ENCODE results near the gene ARID3C.

Gene ARID3C

DNA sequence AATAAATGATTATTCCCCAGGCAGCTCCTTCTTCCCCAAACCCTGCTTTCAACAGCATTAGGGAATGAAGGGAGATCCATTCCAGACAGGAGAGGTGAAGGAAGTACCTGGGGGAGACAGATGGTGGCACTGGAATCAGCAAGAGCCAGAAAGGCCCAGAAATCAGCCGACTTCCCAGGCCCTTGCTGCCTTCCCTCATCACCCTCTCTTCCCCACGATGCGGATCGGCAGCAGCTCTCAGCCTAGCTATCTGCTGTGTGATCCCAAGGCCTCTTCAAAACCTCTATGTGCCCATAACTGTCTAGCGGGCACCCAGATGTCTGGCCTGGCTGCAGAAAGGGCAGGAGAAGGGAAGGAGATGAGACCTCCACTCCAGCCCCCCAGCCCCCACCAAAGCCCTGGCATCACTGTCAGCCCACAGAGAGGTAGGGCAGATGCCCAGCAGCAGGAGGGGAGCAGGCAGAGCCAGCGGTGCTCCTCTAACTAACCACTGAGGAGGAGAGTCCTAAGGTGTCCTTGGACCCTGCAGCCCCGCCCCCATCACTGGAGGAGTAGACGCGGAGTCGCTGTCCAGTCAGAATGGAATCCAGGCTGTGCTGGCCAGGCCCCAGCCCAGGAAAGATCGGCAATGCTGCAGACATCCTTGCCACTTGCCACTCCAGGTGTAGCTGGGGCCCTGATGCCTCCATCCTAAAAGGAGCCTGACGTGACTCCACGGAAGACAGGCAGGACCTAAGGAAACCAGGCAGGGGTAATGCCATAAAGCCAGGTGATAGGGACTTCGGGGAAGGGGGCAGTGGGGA, 52.1 kb downstream of the ARID3C start:
- no peak for DNase-seq

DNA sequence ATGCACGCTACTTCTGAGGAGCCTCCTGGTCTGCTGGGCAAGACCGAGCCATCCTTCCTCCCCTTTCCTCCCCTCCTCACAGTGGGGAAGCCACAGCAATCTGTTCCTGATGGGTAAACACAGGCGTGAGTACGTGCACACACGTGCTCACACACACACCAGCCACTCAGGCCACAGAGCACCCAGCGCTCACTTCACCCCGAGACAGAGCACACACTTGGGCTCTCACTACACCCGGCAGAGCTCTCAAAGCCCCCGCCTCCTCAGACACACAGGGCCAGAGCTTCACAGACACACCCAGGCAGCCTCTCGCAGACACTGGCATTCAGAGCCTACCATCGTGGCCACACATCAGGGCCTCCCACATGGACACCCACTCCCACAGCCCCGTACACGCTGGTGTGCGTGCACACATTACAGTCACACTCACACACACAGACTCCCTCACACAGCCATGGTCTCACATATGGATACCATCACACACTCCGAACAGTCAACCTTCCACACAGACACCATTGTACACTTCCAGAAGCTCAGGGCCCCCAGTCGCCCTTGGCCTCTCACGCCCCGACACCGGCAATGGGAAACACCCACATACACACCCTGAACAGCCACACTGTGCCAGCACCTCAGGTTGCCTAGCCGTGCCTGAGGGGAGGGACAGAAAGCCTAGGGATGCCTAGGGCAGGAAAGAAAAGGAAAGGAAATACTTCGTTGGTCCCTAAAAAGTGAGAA, 52.8 kb downstream of the ARID3C start:
- no peak for DNase-seq

DNA sequence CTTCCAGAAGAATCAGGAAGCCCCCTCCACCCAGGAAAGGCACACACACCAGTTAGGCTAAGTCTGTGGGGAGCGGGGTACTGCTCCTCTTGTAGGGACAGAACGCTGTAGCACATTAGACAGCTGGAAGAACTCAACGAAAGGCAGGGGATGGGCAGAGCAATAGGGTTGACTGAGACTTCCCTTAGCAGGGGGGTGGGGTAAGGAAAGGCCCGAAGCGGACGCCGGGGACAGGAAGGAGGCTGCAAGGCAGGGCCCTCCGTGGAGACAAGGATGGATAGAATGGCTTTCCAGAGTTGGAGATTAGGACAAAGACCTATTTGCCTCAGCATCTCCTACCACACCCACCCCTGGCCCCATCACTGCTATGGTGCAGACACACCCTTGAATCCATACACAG, 53.6 kb downstream of the ARID3C start:
- DNase-seq: no peak

DNA sequence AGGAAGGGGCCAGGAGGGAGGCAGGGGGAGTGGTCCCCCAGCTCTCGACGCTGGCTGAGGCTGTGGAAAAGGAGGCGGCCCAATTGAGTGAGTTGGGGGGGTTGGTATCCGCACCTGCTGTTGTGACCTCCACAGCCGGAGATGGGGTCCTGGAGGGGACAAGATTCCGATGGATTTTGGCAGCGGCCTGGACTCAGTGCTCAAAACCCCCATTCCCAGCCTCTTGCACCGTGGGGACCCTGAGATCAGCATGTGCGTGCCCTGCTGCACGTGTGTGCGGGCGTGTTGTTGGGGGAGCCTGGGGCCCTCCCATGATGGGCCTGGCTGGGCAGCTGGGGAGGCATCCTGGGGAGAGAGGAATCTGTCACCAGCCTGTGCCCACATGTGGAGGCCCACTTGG, 54.3 kb downstream of the ARID3C start:
- DNase-seq: no peak

DNA sequence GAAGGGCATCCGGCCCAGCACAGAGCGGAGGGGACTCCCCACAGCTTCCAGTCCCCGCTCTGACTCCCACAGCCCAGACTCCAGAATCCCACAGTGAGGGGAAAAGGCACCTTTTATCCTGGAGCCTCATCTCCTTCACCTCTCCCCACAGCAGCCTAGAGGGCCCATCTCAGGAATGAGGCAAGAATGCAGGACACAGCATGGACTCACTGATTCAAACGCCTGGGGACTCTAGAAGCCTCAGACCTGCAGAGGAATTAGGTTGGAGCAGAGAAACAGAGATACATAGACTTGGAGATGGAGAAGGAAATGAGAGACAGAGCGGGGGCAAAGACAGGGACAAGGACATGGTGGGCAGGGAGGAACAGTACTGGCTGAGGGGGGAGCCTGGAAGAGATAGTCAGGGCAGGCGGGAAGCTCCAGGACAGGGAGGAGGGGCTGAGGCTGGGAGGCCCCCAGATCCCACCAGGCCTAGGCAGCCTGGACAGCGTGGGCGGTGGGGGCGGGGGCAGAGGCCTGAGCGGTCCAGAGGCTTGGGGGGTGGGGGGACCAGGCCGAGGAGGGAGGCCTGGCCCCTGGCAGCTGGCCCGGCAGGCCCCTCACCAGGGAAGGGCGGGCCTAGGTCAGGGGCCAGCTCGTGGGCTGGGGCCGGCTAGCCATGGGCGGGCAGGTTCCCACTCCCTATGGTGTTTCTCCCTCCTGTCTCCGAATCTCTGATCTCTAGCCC, 55.1 kb downstream of the ARID3C start:
- DNase-seq: no peak

DNA sequence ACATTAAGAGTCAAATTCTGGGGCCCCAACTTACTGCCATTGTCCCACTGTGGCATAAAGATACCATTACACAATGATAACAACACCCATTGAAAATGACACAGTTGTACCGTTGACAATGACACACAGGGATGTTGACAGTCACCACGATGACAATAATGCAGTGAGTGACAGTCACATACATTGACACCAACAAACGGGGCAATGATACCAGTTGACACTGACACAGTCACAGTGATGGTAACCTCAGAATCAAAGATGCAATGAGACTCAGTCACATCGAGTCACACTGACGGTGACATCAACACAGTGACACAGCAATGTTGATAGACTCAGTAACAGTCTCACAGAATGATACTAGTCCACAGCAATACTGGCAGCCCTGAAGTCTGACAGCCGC, 56.2 kb downstream of the ARID3C start:
- DNase-seq: no peak

DNA sequence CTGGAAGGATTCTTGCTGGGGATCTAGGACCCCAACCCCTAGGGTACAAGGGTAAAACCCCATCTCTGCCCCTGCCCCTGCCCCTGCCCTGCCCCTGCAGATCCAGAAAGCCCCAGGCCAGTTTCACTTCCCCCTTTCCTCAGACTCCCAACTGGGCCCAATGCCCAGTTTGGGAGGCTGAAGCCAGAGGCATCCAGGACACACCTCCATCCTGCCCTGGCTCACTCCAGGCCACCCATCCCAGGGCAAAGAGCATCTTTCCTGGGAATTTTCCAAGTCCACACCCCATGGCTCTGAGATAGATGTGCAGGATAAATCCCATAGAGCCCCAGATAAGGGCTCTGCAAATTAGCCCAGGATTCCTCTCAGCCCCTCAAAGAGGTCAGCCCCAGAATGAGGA, 56.8 kb downstream of the ARID3C start:
- no peak for DNase-seq

DNA sequence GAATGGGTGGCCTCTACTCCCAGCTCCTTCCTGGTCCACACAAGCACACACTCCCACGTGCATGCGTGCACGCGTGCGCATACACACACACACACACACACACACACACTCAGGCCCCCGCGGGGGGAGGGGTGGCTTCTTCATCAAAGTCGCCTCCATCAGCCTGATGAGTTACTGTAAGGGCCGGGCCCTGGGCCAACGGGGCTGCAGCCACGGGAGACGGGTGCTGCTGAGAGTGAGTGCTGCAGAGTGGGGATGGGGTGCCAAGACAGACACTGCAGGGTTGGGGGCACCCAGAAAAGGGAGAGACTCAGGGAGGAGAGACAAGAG, 57.4 kb downstream of the ARID3C start:
- DNase-seq: no peak
